GM19438 (cell line): ENCODE data around the gene DCXR.
A peak's percentile ranks its signal among the peaks of the same experiment; 100 is the strongest.

ENCODE experiments used
- ATAC-seq: cut with Tn5 transposase; IDR thresholded peaks from one replicate; pipeline ENCODE4 v1.9.1; 2021; ENCODE audit warnings: low read depth; ENCODE audit not compliant: unreplicated experiment

DCXR gene

GRCh38 chr17:82076018-82076784 lies 38.7 kb upstream of the DCXR start:
- no peak for ATAC-seq

- ATAC-seq, result no peak
These were observed 35.9 kb upstream of the DCXR start for GRCh38 chr17:82073446-82073845.

DNA sequence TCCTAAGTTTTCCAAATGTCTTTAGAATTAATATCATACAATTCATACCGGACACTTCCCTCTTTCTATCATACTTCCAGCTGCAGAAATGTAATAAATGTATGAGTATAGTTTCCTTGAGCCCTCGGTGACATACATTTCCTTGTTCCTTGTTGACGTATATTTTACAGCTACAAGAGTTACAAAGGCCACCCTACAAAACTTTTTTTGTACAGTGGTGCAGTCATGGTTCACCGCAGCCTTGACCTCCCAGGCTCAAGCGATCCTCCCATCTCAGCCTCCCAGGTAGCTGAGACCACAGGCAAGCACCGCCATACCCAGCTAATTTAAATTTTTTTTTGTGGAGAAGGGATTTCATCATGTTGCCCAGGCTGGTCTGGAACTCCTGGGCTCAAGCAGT lies 35.3 kb upstream of the DCXR start:
- ATAC-seq, result no peak

GRCh38 chr17:82070611-82071010 lies 33.1 kb upstream of the DCXR start:
- ATAC-seq, result no peak

GRCh38 chr17:82065638-82066303 lies 28.3 kb upstream of the DCXR start, which contains the start of gene DUS1L:
Gene DUS1L, minus strand, starts transcription at chr17:82065804. Its CDS starts 745 bp downstream, at chr17:82065059.
- ATAC-seq, result peak; percentile 57

- peak; percentile 34 for ATAC-seq
These were observed 27.7 kb upstream of the DCXR start for GRCh38 chr17:82065193-82065637.

- ATAC-seq, result no peak
These were observed 27.1 kb upstream of the DCXR start for GRCh38 chr17:82064433-82065192.

DNA sequence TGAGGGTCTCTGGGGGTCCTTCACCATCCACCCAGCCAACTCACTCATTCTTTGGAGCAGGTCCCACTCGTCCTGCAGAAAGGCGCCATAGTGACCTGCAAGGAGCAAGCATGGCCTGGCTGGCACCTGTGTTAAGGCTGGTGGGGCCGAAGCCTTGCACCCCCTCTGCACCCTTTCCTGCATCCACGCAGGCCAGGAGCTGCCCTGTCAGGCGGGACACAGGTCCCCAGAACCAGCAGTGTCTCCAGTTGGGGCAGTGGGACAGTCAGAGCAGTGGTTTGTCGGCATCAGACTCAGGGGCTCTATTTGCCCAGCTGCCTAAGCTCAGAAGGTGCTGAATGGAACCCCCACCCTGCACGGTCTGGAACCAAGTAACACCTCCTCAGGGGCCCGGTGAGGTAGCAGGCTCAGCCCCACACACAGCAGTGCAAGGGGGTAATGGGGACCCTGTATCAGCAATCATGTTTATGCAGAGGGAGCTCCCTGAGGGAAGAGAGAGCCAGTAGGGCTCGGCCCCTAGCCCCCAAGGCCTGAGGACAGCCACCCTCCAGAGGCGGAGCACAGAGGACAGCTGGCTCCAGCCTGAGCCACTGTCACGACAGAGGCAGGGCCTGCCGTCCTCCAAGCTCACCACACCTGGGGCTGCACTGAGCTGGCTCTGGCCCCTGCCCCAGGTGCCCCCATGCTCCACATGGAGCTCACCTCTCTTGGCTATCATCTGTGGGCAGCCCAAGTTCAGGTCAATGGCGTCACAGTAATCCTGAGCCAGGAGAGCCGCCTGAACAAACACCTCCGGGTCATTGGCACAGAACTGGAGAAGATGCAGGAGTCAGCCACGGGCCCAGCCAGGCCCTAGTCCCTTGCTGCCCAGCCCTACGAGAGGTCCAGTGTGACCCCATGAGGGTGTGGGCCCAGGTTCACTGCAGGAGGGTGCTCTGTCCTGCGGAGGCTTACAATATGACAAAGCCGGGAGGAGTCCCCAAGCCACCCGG lies 26.2 kb upstream of the DCXR start:
- ATAC-seq, result no peak

- ATAC-seq, result no peak
These were observed 25.5 kb upstream of the DCXR start for GRCh38 chr17:82062984-82063368.

GRCh38 chr17:82062076-82062983 lies 24.8 kb upstream of the DCXR start:
- no peak for ATAC-seq

DNA sequence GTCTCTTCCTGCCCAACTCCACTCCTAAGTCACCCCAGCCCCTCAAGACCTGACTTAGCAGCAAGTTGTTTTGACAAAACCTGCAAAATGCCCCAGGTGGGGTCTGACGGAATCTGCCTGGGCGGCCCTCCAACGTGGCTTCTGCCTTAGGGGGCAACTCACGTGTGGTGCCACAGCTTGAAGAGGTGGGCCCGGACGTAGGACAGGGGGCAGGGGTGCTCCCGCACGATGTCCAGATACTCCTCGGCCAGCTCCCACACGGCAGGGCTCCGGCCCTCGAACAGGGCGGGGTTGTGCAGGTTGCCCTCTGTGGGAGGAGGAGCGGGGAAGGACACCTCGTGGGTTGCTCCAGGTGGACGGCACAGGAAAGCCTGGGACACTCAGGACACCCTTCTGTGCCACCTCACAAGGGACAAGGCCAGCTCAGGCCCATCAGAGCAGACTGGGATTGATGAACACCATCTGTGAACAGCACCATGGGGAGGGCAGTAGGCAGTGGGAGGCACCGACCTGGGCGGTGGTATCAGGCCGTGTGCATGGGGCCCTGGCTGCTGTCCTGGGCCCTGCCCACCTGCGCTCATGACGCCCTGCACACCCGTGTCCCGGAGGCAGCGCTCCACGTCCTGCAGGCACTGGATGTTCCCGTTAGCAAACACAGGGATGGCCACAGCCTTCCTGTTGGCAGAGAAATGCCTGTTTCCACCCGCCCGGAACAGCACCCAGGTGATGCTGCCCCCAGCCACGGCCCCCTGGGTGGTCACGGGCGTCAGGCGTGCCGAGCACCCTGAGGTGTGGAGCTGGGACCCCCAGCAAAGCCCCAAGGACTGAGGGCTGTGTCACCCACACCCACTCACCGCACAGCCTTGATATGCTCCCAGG lies 23.8 kb upstream of the DCXR start:
- ATAC-seq, result no peak

DNA sequence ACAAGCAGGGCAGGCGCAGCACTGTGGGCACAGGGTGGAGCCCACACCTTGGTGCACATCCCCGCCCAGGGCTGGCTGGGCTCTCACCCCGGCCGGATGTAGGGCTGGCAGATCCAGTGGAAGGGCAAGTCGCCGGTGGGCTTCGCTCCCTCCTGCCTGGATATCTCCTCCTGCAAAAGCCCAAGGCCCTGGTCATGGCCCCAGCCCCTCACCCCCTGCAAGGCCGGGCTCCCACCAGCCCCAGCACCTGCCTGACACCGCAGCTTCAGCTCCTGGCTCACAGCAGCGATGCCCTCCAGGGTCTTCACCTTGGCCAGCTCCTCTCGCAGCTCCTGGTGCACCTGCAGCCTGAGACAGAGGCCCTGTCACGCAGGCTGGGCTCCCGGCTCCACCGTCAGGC lies 23.1 kb upstream of the DCXR start:
- no peak for ATAC-seq

DNA sequence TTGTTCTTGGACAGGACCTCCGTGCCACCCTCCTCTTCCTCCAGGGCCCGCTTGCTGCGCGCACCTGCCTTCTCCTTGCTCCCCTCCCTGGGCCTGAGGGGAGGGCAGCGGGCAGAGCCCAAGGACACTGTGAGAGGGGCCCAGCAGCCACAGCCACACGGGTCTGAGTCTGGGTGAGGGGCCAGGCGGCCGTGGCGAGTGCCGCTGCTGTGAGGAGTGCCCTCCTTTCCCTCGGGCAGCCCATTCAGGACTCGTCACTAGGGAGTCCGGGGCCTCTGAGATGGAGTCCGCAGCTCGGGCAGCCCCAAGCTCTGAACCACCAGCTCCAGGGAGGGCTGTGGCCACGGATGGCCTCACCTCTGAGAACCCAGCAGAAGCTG lies 22.5 kb upstream of the DCXR start:
- ATAC-seq, result no peak

DNA sequence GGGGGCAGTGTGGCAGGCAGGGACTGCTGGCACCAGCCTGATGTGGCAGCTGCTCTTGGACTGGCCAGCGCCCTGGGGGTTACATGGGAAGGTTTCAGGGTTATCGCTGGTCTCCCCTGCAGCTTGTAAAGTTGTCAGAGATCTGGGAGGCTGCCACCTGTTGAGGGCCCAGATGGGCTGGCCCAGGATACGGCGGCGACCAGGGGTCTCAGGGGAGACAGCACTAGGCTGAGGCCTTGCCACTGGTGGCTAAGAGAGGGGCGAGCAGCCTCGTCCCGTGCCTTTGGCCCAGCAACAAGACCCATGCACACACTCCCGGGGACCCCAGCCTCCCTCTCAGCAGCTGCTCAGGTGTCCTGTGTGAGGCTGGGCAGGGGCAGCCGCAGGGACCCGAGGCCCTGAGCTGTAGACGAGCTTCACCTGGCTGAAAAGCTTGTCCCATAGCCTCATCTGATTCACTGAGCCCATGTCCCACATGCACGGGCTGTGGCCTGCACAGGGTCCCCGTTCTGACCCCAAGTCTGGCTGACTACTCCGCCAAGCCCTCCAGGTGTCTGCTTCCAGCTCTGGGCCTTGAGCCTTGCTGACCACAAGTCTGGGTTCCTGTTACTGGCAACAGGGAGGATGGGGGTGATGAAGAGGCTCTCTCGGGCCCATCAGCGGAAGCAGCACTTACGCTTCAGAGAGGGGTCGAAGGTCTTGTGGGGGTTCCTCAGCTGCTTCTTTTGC lies 21.9 kb upstream of the DCXR start:
- ATAC-seq, result no peak

- no peak for ATAC-seq
These were observed 21.4 kb upstream of the DCXR start for GRCh38 chr17:82058855-82059249.

DNA sequence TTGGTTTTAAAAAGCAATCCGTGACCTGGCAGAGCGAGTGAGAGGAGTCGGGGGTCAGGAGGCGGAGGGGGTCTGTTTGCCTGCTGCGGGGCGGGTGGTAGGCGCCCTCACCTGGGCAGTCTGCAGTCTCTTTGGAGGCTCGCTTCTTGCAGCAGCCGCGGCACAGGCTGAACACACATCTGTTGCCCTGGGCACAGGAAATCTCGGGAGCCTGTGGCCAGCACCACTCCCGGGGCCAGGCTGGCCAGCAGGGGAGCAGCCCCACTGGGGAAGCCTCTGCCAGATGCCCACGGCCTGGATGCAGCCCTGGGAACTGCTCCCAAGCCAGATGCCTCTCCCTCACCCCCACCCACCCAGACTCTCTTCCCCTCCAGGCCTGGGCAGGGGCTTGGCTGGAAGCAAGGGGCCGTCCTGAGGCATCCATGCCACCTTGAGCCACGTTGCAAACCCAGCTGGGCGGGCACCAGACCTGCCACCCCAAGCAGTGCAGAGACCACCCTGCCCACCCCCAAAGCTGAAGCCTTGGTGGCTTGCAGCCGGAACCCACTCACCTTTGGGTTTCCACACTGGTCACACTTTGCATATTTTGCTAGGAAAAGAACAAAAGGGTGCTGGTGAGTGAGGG lies 20.8 kb upstream of the DCXR start:
- ATAC-seq, result no peak
